RWPE2 (cell line): ENCODE data around the gene ACOX3.

Experiments
- ATAC-seq: fragments of 200-7000 bp; cut with Tn5 transposase; 3 replicates; pipeline ENCODE4 v1.9.1; 2021; ENCODE audit warnings: low read depth
- DNase-seq: peaks from one replicate; pipeline ENCODE4 v3.0.0-alpha.2; 2020; ENCODE audit warnings: low spot score
- H3K27ac ChIP-seq: fragments of 450-650 bp; 2 replicates; pipeline ENCODE4 v1.5.1; 2017; ENCODE audit warnings: mild to moderate bottlenecking; ENCODE audit not compliant: poor library complexity, severe bottlenecking
- H3K27me3 ChIP-seq: fragments of 250-450 bp; sonication (Bioruptor Pico); 2 replicates; pipeline ENCODE4 v1.5.1; 2021; ENCODE audit warnings: mild to moderate bottlenecking, moderate library complexity; ENCODE audit not compliant: insufficient read depth, poor library complexity, severe bottlenecking
- H3K36me3 ChIP-seq: fragments of 250-450 bp; sonication (Bioruptor Pico); 2 replicates; pipeline ENCODE4 v1.5.1; 2020; ENCODE audit warnings: low read depth, mild to moderate bottlenecking, moderate library complexity
- H3K4me1 ChIP-seq: fragments of 250-450 bp; sonication (Bioruptor Pico); 2 replicates; pipeline ENCODE4 v1.5.1; 2021; ENCODE audit warnings: mild to moderate bottlenecking, moderate library complexity; ENCODE audit not compliant: insufficient read depth, poor library complexity, severe bottlenecking
- H3K4me3 ChIP-seq: fragments of 250-450 bp; sonication (Bioruptor Pico); 2 replicates; pipeline ENCODE4 v1.5.1; 2021; ENCODE audit warnings: mild to moderate bottlenecking, moderate library complexity; ENCODE audit not compliant: severe bottlenecking
- H3K9me3 ChIP-seq: fragments of 250-450 bp; sonication (Bioruptor Pico); 2 replicates; pipeline ENCODE4 v1.5.1; 2021; ENCODE audit warnings: mild to moderate bottlenecking, moderate library complexity; ENCODE audit not compliant: severe bottlenecking
- CTCF ChIP-seq: fragments of 450-650 bp; IDR thresholded peaks from one replicate; pipeline ENCODE4 v1.5.1; 2017; ENCODE audit warnings: mild to moderate bottlenecking, moderate library complexity; ENCODE audit not compliant: poor library complexity, severe bottlenecking

ACOX3 gene

DNA sequence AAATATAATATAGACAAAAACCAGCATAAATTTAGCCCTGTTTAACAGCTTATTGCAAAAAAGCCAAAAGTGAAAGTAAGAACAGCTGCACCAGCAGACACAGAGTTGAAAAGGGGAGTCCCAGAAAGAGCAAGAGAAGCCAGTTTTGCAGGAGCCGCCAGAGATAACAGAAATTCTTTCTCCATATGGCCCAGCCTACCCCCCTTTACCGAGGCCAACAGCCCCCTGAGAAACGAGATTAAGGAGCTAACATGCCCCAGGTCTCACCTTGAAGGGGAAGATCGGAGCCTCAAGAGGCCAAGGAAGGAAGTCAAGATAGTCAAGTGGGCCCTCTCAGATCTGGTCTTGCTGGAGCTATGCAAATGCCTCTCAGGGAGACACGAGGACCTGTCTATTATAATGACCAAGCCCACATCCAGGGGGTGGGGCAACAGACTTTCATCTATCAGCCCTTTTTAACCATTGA, 4.8 kb downstream of the ACOX3 start:
- ATAC-seq (no peak), DNase-seq (no peak)
- H3K4me1 ChIP-seq: peaks cover 29% of the 10 kb centered on the region
- no peak for TF ChIP-seq CTCF
- H3K27me3 ChIP-seq: no peaks in the 10 kb centered on the region
- H3K36me3 ChIP-seq: no peaks in the 10 kb centered on the region
- H3K27ac ChIP-seq: no peak overlapping the region
- no peaks in the 10 kb centered on the region for H3K9me3 ChIP-seq
- H3K4me3 ChIP-seq: no peak overlapping the region

DNA sequence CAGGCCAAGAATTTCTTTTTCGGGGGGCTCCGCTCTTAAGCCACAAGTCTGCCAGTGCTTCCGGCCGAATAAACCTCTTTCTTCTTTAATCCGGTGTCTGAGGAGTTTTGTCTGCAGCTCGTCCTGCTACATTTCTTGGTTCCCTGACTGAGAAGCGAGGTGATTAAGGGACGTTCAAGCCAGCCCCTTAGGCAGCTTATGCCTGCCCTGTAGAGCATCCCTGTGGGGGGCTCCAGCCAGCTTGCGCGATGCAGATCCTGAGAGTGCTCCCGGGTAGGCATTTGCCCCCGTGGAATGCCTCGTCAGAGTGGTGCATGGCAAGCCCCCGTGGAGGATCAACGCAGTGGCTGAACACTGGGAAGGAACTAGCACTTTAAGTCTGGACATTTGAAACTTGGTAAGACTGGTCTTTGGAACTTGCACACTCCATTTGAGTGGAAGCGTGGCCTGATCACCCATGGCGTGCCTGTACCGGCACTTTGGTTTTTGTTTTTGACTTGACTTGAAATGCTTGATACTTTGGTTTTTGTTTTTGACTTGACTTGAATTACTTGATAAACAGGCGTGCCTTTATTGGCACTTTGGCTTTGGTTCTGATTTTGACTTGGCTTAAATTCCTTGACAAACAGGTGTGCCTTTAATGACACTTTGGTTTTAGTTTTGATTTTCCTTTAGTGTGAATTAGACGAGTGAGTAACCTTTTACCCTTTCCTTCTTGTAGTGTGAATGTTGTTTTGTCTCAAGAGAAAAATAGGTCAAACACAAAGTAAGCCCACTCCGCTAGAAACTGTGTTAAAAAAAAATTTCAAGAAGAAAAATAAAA, 6.1 kb downstream of the ACOX3 start:
- H3K36me3 ChIP-seq: no peaks in the 10 kb centered on the region
- no peak for DNase-seq
- no peak overlapping the region for H3K4me3 ChIP-seq
- H3K9me3 ChIP-seq: no peaks in the 10 kb centered on the region
- peaks cover 27% of the 10 kb centered on the region for H3K4me1 ChIP-seq
- no peak overlapping the region for H3K27ac ChIP-seq
- H3K27me3 ChIP-seq: no peaks in the 10 kb centered on the region
- no peak for TF ChIP-seq CTCF
- ATAC-seq: no peak

DNA sequence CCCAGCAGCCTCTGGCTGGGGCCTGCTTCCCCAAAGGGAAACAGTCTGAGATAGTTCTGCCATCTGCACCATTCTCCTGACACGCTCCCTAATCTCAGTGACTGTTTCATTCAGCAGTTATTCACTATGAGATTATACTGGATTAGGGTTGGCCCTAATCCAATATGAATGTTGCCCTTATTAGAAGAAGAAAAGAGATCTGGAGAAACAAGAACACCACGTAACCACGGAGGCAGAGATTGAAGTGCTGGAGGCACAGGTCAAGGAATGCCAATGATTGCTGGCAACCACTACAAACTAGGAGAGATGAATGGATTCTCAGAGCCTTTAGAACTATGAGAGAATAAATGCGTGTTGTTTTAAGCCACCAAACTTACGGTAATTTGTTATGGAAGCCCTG, 7.4 kb downstream of the ACOX3 start:
- H3K4me1 ChIP-seq: peaks cover 14% of the 10 kb centered on the region
- no peak for ATAC-seq
- TF ChIP-seq CTCF: no peak
- H3K27ac ChIP-seq: no peak overlapping the region
- no peak overlapping the region for H3K4me3 ChIP-seq
- no peaks in the 10 kb centered on the region for H3K9me3 ChIP-seq
- no peaks in the 10 kb centered on the region for H3K36me3 ChIP-seq
- no peaks in the 10 kb centered on the region for H3K27me3 ChIP-seq
- DNase-seq: no peak

- DNase-seq (no peak), ATAC-seq (no peak)
- Histone ChIP-seq H3K4me3 (no peak overlapping the region), H3K27ac (no peak overlapping the region), H3K9me3 (no peaks in the 10 kb centered on the region), H3K36me3 (no peaks in the 10 kb centered on the region), H3K27me3 (no peaks in the 10 kb centered on the region), H3K4me1 (peaks cover 6% of the 10 kb centered on the region)
- TF ChIP-seq CTCF: no peak
Measured at GRCh38 chr4:8431553-8431952, 9.0 kb downstream of the ACOX3 start.

GRCh38 chr4:8428288-8429097, 12.0 kb downstream of the ACOX3 start:
- DNase-seq (peak; percentile 83), ATAC-seq (peak; percentile 87)
- peaks cover 3% of the 10 kb centered on the region for H3K4me1 ChIP-seq
- no peaks in the 10 kb centered on the region for H3K9me3 ChIP-seq
- H3K27ac ChIP-seq: peak overlapping the region; percentile 36
- H3K36me3 ChIP-seq: no peaks in the 10 kb centered on the region
- peak overlapping the region; percentile 53 for H3K4me3 ChIP-seq
- H3K27me3 ChIP-seq: no peaks in the 10 kb centered on the region
- TF ChIP-seq CTCF: peak; percentile 60
